Activated naive CD8-positive, alpha-beta T cell treated with anti-CD3 and anti-CD28 coated beads, Interleukin-2, amount 10 ng/mL, durations not matched to agents 7 days and 5 days (primary cell): ENCODE measurements around the gene CAPN14. TPM values are rescaled to one million over a fixed set of nuclear protein-coding genes. Genes with fewer than 3 reads are reported as not detected.

Experiments
- ATAC-seq: fragments of 150-1000 bp; cut with Tn5 transposase; one replicate; pipeline ENCODE4 v1.10.0; 2021; ENCODE audit warnings: low read depth, moderate library complexity
- POLR2A ChIA-PET: fragments of 350-600 bp; sonication (Branson Sonifier 250); formaldehyde crosslinking; loops from one replicate; lab custom pipeline; 2021; ENCODE audit warnings: antibody characterized with exemption; lab: Charles Lee
- DNase-seq: peaks from one replicate; pipeline ENCODE4 v3.0.0; 2021
- H3K27ac Mint-ChIP-seq: one replicate; pipeline ENCODE4 v1.8.0; 2022; ENCODE audit warnings: mild to moderate bottlenecking, mixed read lengths
- H3K27me3 Mint-ChIP-seq: one replicate; pipeline ENCODE4 v1.8.0; 2022; ENCODE audit warnings: mild to moderate bottlenecking, moderate library complexity, mixed read lengths
- H3K36me3 Mint-ChIP-seq: one replicate; pipeline ENCODE4 v1.8.0; 2021; ENCODE audit warnings: mild to moderate bottlenecking, mixed read lengths
- H3K4me1 Mint-ChIP-seq: one replicate; pipeline ENCODE4 v1.8.0; 2021; ENCODE audit warnings: mixed read lengths
- H3K4me3 Mint-ChIP-seq: one replicate; pipeline ENCODE4 v1.8.0; 2022; ENCODE audit warnings: mild to moderate bottlenecking, moderate library complexity, mixed read lengths
- H3K9me3 Mint-ChIP-seq: one replicate; pipeline ENCODE4 v1.8.0; 2021; ENCODE audit warnings: mixed read lengths
- total RNA-seq, 2 experiments: library from RNA; stranded (reverse); gene quantifications; one replicate each; pipeline ENCODE4 v1.2.3, GENCODE V29; 2021

CAPN14 gene
- under 1 TPM; 0.17 to 0.28 TPM for total RNA-seq

- ATAC-seq (no peak), DNase-seq (no peak)
- H3K36me3 Mint-ChIP-seq = no peaks in the 10 kb centered on the region
- POLR2A ChIA-PET = no interaction called here
- no peaks in the 10 kb centered on the region for H3K9me3 Mint-ChIP-seq
- peaks cover 16% of the 10 kb centered on the region for H3K27me3 Mint-ChIP-seq
- H3K4me1 Mint-ChIP-seq = peaks cover 7% of the 10 kb centered on the region
- no peak within 1 kb of the TSS for H3K27ac Mint-ChIP-seq
- no peak within 1 kb of the TSS for H3K4me3 Mint-ChIP-seq
Observed at GRCh38 chr2:31217465-31218200, at the start of gene CAPN14. Gene CAPN14 (minus strand): TSS chr2:31217515. CDS start chr2:31205447, 12,068 bp downstream.

DNA sequence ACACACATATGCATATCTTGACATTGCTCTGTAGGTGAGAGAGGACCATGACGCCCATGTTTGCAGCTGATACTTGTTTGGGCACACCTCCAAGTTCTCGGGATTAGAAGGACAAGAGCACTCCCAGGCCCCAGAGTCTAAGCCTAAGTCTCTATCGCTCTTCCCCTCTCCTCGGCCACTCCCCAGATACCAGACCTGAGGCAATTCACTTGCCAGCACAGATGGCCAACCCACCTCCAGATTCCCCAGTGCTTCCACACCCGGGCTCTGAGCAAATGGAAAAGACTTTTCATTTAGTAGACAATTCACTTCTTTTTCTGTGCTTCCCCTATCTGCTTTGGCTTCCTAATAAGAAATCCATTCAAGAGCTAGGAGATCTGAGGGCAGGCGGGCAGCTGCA is 49.5 kb upstream of the CAPN14 start:
- Mint-ChIP-seq H3K4me1 (no peaks in the 10 kb centered on the region), H3K27ac (no peak overlapping the region), H3K9me3 (no peaks in the 10 kb centered on the region), H3K4me3 (no peak overlapping the region), H3K27me3 (no peaks in the 10 kb centered on the region), H3K36me3 (no peaks in the 10 kb centered on the region)
- POLR2A ChIA-PET = no interaction called here
- ATAC-seq (no peak), DNase-seq (no peak)

DNA sequence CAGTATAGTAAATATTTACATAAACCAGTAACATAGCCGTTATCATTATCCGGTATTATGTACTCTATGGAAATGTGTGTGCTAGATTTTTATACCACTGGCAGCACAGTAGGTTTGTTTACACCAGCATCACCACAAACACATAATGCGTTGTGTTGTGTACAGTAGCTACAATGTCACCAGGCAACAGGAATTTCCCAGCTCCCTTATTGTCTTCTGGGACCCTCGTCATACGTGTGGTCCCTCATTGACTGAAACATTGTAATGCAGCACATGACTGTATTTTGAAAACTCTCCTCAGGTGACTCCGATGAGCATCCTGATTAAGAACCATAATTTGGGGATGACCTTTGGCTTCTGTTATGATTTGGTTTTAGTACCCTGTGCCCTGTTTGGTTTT is 47.9 kb upstream of the CAPN14 start:
- no peaks in the 10 kb centered on the region for H3K9me3 Mint-ChIP-seq
- H3K36me3 Mint-ChIP-seq = no peaks in the 10 kb centered on the region
- DNase-seq (no peak), ATAC-seq (no peak)
- POLR2A ChIA-PET = no interaction called here
- H3K27me3 Mint-ChIP-seq = no peaks in the 10 kb centered on the region
- H3K4me3 Mint-ChIP-seq = no peak overlapping the region
- H3K4me1 Mint-ChIP-seq = no peaks in the 10 kb centered on the region
- no peak overlapping the region for H3K27ac Mint-ChIP-seq

DNA sequence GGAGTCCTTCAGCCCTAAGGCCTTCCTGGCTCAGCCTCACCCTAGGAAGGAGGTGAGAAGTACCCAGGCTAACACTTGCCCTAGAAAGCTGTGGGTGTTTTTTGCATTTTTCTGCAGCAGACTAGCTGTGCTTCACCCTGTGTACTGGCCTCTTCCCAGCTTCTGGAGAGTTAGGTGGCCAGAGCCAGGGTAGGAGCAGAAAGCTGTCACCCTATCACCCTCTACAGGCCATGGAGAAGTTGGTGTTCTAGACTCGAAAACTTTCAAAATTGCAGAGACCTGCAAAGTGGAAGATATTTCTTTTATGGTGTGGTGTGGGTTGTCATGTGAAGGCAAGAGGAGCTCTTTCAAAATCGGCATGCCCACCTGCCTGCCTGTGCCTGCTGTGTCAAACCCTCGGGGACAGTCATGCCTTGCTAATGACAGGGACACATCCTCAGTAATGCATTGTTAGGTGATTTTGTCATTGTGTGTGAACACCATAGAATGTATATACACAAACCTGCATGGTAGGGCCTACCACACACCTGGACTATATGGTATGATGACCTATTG is 46.4 kb upstream of the CAPN14 start:
- Mint-ChIP-seq H3K9me3 (no peaks in the 10 kb centered on the region), H3K27ac (no peak overlapping the region), H3K4me3 (no peak overlapping the region), H3K4me1 (no peaks in the 10 kb centered on the region), H3K27me3 (no peaks in the 10 kb centered on the region), H3K36me3 (no peaks in the 10 kb centered on the region)
- ATAC-seq (no peak), DNase-seq (no peak)
- POLR2A ChIA-PET = no interaction called here

DNA sequence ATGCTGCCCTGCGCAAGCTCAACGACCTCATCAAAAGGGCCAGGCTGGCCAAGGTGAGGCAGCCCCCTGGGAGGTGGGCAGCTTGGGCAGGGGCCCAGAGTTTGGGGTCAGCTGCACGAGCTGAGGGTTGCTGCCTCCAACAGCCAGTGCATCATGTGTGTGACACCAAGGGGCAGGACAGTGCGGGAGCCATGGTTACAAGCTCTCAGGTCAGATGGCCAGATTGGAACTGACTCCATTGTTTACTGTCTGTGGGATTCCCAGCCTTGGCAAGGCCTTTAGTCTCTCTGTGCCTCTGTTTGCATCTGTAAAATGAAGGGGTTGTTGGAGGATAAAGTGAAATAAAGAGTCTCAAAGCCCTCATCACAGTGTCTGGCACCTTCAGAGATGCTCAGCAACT is 43.6 kb upstream of the CAPN14 start:
- ATAC-seq (no peak), DNase-seq (no peak)
- no peaks in the 10 kb centered on the region for H3K27me3 Mint-ChIP-seq
- H3K4me1 Mint-ChIP-seq = no peaks in the 10 kb centered on the region
- H3K9me3 Mint-ChIP-seq = no peaks in the 10 kb centered on the region
- POLR2A ChIA-PET = no interaction called here
- H3K27ac Mint-ChIP-seq = no peak overlapping the region
- no peak overlapping the region for H3K4me3 Mint-ChIP-seq
- no peaks in the 10 kb centered on the region for H3K36me3 Mint-ChIP-seq

DNA sequence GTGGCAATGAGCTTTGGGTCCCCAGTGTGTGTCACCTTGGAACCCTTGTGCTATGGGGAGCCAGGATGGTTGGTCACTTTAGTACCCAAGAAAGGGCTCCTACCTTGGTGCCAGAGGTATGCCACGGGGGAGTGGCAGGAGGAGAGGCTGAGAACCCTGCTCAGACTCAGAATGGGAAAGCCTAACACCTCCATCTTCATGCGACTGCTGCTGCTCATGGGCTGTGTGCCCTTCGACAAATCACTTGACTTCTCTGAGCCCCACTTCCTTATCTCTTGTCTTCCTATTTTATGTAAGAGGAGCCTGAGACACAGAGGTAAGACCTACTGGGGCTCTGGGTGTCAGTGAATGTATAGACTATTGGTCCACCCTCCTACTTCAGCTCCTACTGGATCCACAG is 41.8 kb upstream of the CAPN14 start:
- H3K4me1 Mint-ChIP-seq = no peaks in the 10 kb centered on the region
- no peak overlapping the region for H3K27ac Mint-ChIP-seq
- no peaks in the 10 kb centered on the region for H3K27me3 Mint-ChIP-seq
- no peaks in the 10 kb centered on the region for H3K9me3 Mint-ChIP-seq
- DNase-seq = no peak
- no peak overlapping the region for H3K4me3 Mint-ChIP-seq
- POLR2A ChIA-PET = no interaction called here
- H3K36me3 Mint-ChIP-seq = no peaks in the 10 kb centered on the region
- no peak for ATAC-seq

- Mint-ChIP-seq H3K27ac (no peak overlapping the region), H3K4me3 (no peak overlapping the region), H3K4me1 (no peaks in the 10 kb centered on the region), H3K36me3 (no peaks in the 10 kb centered on the region), H3K9me3 (no peaks in the 10 kb centered on the region), H3K27me3 (no peaks in the 10 kb centered on the region)
- DNase-seq (no peak), ATAC-seq (no peak)
- POLR2A ChIA-PET = no interaction called here
Observed at GRCh38 chr2:31258351-31258750, 41.0 kb upstream of the CAPN14 start.

DNA sequence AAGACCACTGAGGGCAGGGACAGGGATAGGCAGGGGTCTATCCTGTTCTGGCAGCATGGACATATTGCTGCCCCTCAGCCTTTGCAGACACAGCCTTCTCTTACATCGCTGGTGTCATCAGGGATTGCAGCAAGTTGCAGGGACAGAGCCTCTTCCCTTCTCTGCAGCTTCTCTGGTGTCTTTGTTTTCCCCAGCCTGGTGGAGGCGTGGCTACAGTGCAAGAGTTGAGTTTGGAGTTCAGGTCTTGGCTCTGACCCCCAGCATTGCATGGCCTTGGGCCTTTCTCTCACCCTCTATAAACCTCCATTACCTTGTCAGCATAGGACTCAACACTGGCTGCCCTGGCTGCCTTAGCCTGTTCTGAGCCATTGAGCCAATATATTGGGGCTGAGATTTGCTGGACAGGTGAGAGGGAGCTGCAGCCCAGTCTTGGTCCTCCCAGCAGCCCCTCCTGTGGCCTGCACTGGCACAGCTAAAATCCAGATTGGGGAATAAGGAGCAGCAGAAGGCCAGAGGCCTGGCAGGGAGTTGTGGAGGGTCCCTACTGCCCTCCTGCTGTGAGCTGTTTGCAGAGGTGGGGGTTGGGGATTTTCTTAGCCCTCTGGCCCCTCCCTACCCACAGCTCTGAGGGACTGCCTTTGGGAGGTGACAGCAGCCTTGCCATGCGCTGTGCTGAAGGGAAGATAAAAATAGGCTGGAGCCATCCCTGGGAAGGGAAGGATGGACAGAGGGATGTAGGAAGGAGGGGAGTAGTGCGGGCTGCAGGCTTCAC is 39.5 kb upstream of the CAPN14 start:
- ATAC-seq (no peak), DNase-seq (no peak)
- no peak overlapping the region for H3K4me3 Mint-ChIP-seq
- H3K27ac Mint-ChIP-seq = no peak overlapping the region
- no peaks in the 10 kb centered on the region for H3K9me3 Mint-ChIP-seq
- no peaks in the 10 kb centered on the region for H3K27me3 Mint-ChIP-seq
- POLR2A ChIA-PET = no interaction called here
- H3K36me3 Mint-ChIP-seq = no peaks in the 10 kb centered on the region
- no peaks in the 10 kb centered on the region for H3K4me1 Mint-ChIP-seq

DNA sequence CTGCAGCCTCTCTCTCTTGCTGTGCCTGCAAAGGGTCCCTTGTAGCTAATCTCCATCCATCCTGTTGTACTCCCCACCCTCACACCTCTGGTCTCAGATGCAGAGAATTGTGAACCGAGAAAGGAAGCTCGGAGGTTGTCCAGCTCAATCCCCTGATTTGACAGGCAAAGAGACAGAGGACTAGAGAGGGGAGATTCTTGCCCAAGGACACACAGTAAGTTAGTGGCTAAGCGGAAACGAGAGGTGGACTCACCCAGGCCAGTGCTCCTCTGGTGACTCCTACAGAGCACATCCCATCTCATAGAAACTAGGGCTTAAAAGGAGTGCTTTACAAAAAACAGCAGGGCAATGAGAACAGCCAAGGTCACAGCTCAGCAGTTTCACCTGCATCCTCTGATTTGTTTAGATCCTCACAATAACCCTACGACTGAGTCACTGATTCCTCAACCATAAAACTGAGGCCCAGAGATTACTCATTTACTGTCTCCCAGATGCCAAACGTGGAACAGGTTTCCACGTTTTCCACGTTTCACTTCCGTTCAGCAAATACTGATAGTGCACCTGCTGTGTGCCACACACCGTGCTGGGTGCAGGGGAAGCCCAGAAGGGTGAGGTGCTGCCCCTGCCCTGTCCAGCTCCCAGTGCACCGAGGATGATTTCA is 38.7 kb upstream of the CAPN14 start:
- Mint-ChIP-seq H3K36me3 (no peaks in the 10 kb centered on the region), H3K27ac (no peak overlapping the region), H3K4me1 (no peaks in the 10 kb centered on the region), H3K27me3 (no peaks in the 10 kb centered on the region), H3K9me3 (no peaks in the 10 kb centered on the region), H3K4me3 (no peak overlapping the region)
- no peak for ATAC-seq
- no peak for DNase-seq
- POLR2A ChIA-PET = no interaction called here

GRCh38 chr2:31254237-31255203 is 37.2 kb upstream of the CAPN14 start:
- Mint-ChIP-seq H3K9me3 (no peaks in the 10 kb centered on the region), H3K27ac (no peak overlapping the region), H3K4me3 (no peak overlapping the region), H3K36me3 (no peaks in the 10 kb centered on the region), H3K27me3 (no peaks in the 10 kb centered on the region), H3K4me1 (no peaks in the 10 kb centered on the region)
- POLR2A ChIA-PET = no interaction called here
- ATAC-seq = no peak
- DNase-seq = no peak

GRCh38 chr2:31253356-31254131 is 36.2 kb upstream of the CAPN14 start:
- H3K27ac Mint-ChIP-seq = no peak overlapping the region
- DNase-seq = no peak
- no peak for ATAC-seq
- H3K36me3 Mint-ChIP-seq = no peaks in the 10 kb centered on the region
- H3K9me3 Mint-ChIP-seq = no peaks in the 10 kb centered on the region
- H3K4me3 Mint-ChIP-seq = no peak overlapping the region
- POLR2A ChIA-PET = no interaction called here
- H3K4me1 Mint-ChIP-seq = no peaks in the 10 kb centered on the region
- H3K27me3 Mint-ChIP-seq = no peaks in the 10 kb centered on the region

- no peaks in the 10 kb centered on the region for H3K36me3 Mint-ChIP-seq
- no peak overlapping the region for H3K27ac Mint-ChIP-seq
- POLR2A ChIA-PET = no interaction called here
- H3K4me3 Mint-ChIP-seq = no peak overlapping the region
- DNase-seq = no peak
- H3K27me3 Mint-ChIP-seq = no peaks in the 10 kb centered on the region
- ATAC-seq = no peak
- H3K9me3 Mint-ChIP-seq = no peaks in the 10 kb centered on the region
- H3K4me1 Mint-ChIP-seq = no peaks in the 10 kb centered on the region
Observed at GRCh38 chr2:31251851-31252250, 34.5 kb upstream of the CAPN14 start.
